Ascending aorta (tissue), 2 donors: ENCODE results near the gene EIF2AK3. TPM values are rescaled to one million over a fixed set of nuclear protein-coding genes. Genes with fewer than 3 reads are reported as not detected.
A peak's percentile ranks its signal among the peaks of the same experiment; 100 is the strongest.

Experiments used
- DNase-seq, 2 donors: peaks; one replicate each; pipeline ENCODE4 v3.0.0-alpha.2; 2019; ENCODE audit warnings: low spot score in 2 of 2
- H3K27ac ChIP-seq, 2 donors: fragments of 200-600 bp; sonication (generic); one replicate each; pipeline ENCODE4 v1.5.1; 2016 to 2017; ENCODE audit warnings: mild to moderate bottlenecking in 1 of 2
- H3K27me3 ChIP-seq: fragments of 200-600 bp; sonication (generic); one replicate; pipeline ENCODE4 v1.5.1; 2017
- H3K36me3 ChIP-seq, 2 donors: fragments of 200-600 bp; sonication (generic); one replicate each; pipeline ENCODE4 v1.5.1; 2016
- H3K4me1 ChIP-seq, 2 donors: fragments of 200-600 bp; sonication (generic); one replicate each; pipeline ENCODE4 v1.5.1; 2016 to 2017; ENCODE audit warnings: mild to moderate bottlenecking in 1 of 2
- H3K4me3 ChIP-seq, 2 donors: fragments of 200-600 bp; sonication (generic); one replicate each; pipeline ENCODE4 v1.5.1; 2016 to 2017; ENCODE audit warnings: mild to moderate bottlenecking in 1 of 2
- H3K9me3 ChIP-seq, 2 donors: fragments of 200-600 bp; sonication (generic); one replicate each; pipeline ENCODE4 v1.5.1; 2016
- CTCF ChIP-seq, 3 experiments: fragments of 200-600 bp in 2 of 3; fragments of 450-650 bp in 1 of 3; sonication (generic) in 2 of 3; IDR thresholded peaks; one replicate each; pipeline ENCODE4 v1.5.1; 2016 to 2019; ENCODE audit warnings: antibody characterized with exemption in 3 of 3, mild to moderate bottlenecking in 1 of 3, moderate library complexity in 1 of 3
- intact Hi-C: fragments of 100-400 bp; cut with DNase I; formaldehyde crosslinking; loops from one replicate; pipeline ENCODE4 v1.15.1; 2023
- total RNA-seq: library from RNA; depleted of rRNA; stranded (reverse); fragments of >200 nt; gene quantifications from one replicate; pipeline ENCODE4 v1.1.0, GENCODE V29; 2016

EIF2AK3 gene
- total RNA-seq, 1 donor from 2014 or later: 6.5 TPM

- intact Hi-C loops: no loop called here
- no peak for TF ChIP-seq CTCF (IDR thresholded peaks at IDR 0.05)
- no peaks in the 10 kb centered on the region for H3K9me3 ChIP-seq
Observed at GRCh38 chr2:88608184-88608583, 19.1 kb downstream of the EIF2AK3 start.

GRCh38 chr2:88607416-88607815 is 19.8 kb downstream of the EIF2AK3 start:
- no peak for TF ChIP-seq CTCF (IDR thresholded peaks at IDR 0.05)
- intact Hi-C loops: no loop called here
- no peaks in the 10 kb centered on the region for H3K36me3 ChIP-seq

More at GRCh38 chr2:88608184-88608583, 19.1 kb downstream of the EIF2AK3 start:
- H3K27me3 ChIP-seq: no peaks in the 10 kb centered on the region
- DNase-seq: no peak
- H3K4me3 ChIP-seq: no peak overlapping the region
- H3K27ac ChIP-seq: no peak overlapping the region
- peaks cover 0 to 3% of the 10 kb centered on the region in 2 donors for H3K4me1 ChIP-seq
- peaks cover 0 to 3% of the 10 kb centered on the region in 2 donors for H3K36me3 ChIP-seq

GRCh38 chr2:88606371-88607030 is 20.8 kb downstream of the EIF2AK3 start:
- Histone ChIP-seq H3K27ac (no peak overlapping the region), H3K36me3 (no peaks in the 10 kb centered on the region), H3K27me3 (no peaks in the 10 kb centered on the region), H3K9me3 (no peaks in the 10 kb centered on the region), H3K4me1 (peaks cover 0 to 5% of the 10 kb centered on the region in 2 donors), H3K4me3 (no peak overlapping the region)
- DNase-seq: no peak
- TF ChIP-seq CTCF (IDR thresholded peaks at IDR 0.05): no peak
- intact Hi-C loops: no loop called here

More at GRCh38 chr2:88607416-88607815, 19.8 kb downstream of the EIF2AK3 start:
- Histone ChIP-seq H3K9me3 (no peaks in the 10 kb centered on the region), H3K27me3 (no peaks in the 10 kb centered on the region), H3K27ac (no peak overlapping the region), H3K4me1 (peaks cover 0 to 4% of the 10 kb centered on the region in 2 donors), H3K4me3 (no peak overlapping the region)
- no peak for DNase-seq

- no peak for DNase-seq
- Histone ChIP-seq H3K27me3 (no peaks in the 10 kb centered on the region), H3K27ac (peak overlapping the region in 1 of 2 donors; percentile 33), H3K4me3 (no peak overlapping the region), H3K4me1 (peaks cover 4 to 22% of the 10 kb centered on the region in 2 donors), H3K36me3 (no peaks in the 10 kb centered on the region), H3K9me3 (no peaks in the 10 kb centered on the region)
- no peak for TF ChIP-seq CTCF (IDR thresholded peaks at IDR 0.05)
- intact Hi-C loops: no loop called here
Observed at GRCh38 chr2:88603146-88603545, 24.1 kb downstream of the EIF2AK3 start.

- no peak for DNase-seq
- no peak for TF ChIP-seq CTCF (IDR thresholded peaks at IDR 0.05)
- intact Hi-C loops: no loop called here
- Histone ChIP-seq H3K27me3 (no peaks in the 10 kb centered on the region), H3K27ac (peak overlapping the region in 1 of 2 donors; percentile 16), H3K4me3 (no peak overlapping the region), H3K4me1 (peaks cover 4 to 22% of the 10 kb centered on the region in 2 donors), H3K9me3 (no peaks in the 10 kb centered on the region), H3K36me3 (no peaks in the 10 kb centered on the region)
Observed at GRCh38 chr2:88602022-88602421, 25.2 kb downstream of the EIF2AK3 start.
